Posterior cingulate gyrus (tissue), 11 donors: ENCODE results near the gene TFPT.

Experiments
- DNase-seq, 10 donors: peaks; one replicate each; pipeline versions ENCODE4 v3.0.0 to v3.0.0-alpha.2; 2020 to 2021; ENCODE audit warnings: mixed read lengths in 3 of 10
- intact Hi-C: fragments of 100-400 bp; cut with DNase I; formaldehyde crosslinking; loops from one replicate; pipeline ENCODE4 v1.15.1; 2023

TFPT gene

DNA sequence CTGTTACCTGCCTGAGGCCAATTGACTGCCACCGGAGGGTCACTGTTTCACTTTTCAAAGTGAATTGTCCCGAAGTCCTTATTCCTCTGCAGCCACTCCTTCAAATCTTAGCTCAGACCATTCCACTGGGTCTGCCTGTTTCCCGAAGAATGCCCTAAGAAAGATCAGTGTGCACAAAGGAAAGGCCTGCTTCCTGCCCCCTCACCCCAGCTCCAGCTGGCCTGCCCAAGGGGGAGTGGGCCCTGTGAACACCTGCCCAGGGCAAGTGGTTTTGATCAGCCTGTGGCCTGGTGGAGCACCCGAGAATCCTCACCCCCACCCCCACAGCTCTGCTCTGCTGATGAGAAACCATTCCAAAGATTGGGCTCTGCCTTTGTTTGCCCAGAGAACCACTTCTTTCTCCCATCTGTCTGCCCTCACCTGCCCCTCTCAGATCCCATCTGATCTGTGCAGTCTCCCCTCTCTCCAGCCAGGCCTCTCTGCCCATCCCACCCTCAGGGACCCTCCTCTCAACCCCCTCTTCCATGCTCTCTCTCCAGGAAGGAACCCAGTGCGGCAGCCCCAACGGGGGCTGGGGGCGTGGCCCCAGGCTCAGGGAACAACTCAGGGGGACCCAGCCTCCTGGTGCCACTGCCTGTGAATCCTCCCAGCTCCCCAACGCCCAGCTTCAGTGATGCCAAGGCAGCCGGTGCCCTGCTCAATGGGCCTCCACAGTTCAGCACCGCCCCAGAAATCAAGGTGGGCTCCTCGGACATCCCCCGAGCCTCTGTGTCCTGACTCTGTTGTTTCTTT, 33.8 kb upstream of the TFPT start:
- no peak for DNase-seq
- intact Hi-C loops = no loop called here

DNA sequence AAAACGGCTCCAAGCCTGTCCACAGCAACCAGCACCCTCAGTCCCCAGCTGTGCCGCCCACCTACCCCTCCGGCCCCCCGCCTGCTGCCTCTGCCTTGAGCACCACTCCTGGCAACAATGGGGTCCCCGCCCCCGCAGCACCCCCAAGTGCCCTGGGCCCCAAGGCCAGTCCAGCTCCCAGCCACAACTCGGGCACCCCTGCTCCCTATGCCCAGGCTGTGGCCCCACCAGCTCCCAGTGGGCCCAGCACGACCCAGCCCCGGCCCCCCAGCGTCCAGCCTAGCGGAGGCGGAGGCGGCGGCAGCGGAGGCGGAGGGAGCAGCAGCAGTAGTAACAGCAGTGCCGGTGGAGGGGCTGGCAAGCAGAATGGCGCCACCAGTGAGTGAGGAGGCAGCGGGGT, 32.7 kb upstream of the TFPT start:
- intact Hi-C loops = no loop called here
- DNase-seq = no peak

DNA sequence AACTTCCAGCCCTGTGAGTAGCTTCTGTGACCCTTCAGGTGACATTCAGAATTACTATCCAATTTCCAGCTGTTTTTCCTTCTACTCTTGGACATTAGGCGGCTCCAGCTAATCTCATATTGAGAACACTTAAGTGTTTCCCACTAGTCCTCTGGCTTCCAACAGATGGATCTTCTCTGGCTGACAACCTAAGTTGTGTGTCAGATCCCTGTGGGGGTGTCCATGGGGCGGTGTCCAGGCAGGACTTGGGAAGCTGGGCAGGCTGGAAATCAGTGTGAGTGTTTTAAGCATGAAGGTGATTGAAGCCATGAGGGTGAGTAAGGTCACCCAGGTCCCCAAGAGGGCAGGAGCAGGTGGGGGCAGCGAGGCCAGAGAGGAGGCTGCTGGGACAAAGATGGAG, 32.2 kb upstream of the TFPT start:
- no peak for DNase-seq
- intact Hi-C loops = no loop called here

DNA sequence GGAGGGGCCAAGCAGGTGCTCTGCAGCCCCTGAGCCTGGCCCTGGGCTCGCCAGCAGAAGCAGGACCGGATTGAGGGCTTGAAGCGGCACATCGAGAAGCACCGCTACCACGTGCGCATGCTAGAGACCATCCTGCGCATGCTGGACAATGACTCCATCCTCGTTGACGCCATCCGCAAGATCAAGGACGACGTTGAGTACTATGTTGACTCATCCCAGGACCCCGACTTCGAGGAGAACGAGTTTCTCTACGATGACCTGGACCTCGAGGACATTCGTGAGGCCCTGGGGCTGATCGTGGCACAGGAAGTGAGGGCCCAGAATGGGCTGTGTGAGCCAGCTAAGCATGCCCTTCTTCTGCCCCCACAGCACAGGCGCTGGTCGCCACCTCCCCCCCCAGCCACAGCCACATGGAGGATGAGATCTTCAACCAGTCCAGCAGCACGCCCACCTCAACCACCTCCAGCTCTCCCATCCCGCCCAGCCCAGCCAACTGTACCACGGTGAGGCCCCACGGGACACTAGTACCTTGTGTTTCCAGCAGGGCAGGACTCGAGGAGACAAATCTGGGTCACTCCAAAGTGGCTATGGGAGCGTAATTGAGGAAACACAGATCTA, 30.2 kb upstream of the TFPT start:
- intact Hi-C loops = no loop called here
- no peak for DNase-seq

DNA sequence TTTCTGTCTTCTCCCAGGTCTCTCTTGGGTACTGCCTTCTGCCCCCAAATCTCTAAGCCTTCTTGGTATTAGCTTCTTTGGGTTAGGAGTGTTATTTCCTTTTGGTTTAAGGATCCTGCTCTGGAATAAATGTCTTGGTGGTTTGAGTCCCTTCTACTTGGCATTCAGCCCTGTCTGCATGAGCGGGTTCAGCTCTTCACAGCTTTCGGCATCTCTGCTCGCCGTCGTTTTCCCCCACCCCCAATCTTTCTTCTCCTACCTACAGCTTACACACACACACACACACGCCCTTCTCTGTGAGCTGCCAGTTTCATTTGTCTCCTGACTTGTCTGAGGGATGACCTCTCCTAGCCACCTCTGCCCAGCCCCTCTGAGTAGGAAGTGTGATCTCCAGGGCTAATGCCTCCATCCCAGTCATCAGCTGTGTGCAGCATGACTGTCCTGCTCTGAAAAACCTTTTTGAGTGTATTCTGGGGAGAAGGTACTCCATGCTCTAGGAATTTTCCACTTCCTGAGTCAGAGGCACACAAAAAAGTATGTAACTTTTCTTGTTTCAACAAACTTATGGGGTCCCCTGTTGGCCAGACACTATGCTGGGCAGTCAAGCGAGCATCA, 26.8 kb upstream of the TFPT start:
- intact Hi-C loops = no loop called here
- no peak for DNase-seq

DNA sequence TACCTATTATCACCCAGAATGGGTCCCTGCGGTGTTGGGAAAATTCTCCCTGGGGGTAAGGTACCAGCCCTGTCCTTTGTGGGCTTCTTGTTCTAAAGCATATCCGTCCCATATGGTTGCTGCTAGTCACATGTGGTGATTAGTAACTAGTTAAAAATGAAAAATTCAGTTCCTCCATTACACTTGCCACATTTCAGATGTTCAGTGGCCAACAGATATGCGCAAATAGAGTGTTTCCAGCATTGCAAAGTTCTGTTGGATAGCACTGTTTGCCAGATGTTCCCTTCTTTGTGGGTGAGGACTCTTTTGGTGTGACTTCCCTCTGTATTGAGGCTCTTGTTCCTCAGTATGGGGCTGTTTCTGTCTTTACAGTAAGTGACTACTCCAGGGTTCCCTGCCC, 25.9 kb upstream of the TFPT start:
- DNase-seq = no peak
- intact Hi-C loops = no loop called here

DNA sequence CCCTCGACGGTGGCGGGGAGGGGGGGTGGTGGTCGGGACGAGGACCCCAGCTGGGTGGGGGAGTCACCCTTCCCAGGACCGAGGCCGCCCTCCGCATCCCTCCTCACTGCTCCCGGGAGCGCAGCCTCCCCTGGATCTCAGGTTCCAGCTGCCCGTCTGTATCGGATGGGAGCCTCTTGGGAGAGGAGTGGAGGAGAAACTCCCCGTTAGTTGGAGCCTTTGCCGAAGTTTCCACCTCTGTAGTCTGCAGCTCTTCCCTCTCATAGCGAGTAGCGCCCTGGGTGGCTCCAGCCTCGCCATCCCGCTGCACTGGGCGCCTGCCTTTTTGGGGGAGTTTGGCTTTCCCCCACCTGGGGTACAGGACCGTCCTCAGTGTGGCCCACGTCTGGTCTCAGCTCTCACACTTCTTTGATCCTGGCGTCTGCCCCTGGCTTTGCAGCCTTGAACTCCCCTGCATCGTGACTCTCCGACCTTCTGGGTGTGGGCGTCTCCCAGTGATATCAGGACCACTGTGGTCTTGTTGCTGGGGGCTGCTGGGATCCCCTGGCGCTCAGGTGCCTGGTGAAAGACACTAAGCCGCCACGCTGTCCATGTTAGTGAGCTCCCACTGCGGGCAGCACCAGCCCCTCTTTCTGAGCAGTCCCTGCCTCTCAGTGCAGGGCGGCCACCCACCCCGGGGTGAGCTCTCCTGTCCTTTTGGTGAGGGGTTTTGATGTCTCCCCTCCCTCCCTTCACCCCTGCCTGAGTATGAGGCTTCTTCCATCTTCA, 23.2 kb upstream of the TFPT start:
- no peak for DNase-seq
- intact Hi-C loops = no loop called here

DNA sequence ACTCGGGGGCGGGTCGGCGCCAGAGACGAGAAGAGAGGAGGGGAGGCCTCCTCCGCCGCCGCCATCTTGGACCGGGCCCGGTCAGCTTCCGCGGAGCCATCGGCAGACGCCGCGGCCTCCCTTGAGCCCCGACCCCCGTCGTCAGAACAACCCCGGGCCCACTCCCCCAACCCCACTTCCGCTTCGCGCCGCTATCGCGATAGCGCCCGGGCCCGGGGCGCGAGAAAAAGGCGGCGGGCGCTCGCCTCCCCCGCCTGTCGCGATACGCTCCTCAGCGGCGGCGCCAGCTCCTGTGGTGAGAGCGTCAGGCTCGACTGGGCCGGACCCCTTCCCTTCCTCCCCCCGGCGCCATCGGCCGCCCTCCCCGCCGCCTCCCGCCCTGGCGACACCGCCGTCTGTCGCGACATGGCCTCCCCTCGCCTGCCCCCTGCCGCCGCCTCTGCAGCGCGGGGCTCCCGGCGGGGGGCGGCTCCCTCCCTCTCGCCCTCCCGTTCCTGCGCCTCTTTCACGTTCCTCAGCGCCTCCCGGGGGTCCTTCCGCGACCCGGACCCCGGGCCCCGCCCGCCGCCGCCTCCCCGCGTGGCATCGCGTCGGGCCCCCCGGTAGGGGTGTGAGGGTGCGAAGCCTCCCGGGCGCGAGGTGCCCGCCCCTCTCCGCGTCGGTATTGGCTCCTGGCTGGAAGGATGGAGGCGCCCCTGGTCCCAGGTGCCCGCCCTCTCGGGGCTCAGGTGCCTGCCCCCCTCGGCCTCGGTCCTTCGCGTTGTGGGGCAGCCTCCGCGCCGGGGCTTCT, 22.4 kb upstream of the TFPT start, which contains the start of gene CNOT3:
CNOT3 (plus strand) TSS at position 64 of the 790 bp plus-strand sequence. CDS start 5,217 bp downstream, outside the sequence.
- intact Hi-C loops = loop anchor here (1.0 to 2.0 kb wide), 2 partner anchors 23 to 35 kb away; partner anchors contain the start of genes NDUFA3, PRPF31 and TFPT
- no peak for DNase-seq

DNA sequence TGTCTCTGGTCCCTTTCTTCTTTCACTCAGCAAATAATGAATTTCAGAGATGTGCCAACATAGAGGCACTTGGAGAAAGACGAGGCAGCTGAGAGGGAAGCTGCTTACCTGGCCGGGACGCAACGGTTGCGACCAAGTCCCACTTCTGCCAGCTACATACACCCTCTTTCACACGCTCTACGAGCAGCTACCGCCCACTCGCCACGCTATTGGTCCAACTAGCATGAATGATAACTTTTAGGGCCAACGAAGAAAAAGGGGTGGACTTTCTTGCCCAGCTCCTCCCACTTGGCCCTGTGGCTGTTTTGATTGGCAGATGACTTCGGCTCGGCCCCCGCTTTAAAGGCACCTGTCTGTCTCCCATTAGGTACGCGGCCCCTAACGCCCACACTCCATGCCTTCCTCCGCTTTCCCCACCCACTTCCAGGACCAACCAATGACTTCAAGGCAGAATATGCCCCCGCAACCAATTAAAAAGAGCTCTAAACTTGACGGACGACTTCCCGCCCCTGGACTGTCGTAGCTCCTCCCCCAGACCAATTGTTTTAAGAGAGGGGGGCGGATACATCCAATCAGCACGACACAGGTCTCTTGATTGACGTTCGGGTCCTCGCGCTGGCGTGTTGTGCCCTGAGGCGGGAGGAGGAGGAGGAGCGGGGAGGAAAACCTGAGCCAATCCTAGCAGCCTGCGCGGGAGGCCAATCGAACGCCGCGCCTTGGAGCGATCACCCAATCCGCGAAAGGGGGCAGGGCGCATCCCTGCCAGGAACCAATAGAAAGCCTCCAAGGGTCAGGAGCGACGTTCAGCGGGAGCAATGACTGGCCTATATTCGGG, 21.6 kb upstream of the TFPT start:
- intact Hi-C loops = loop anchor here (1.0 to 2.0 kb wide), 2 partner anchors 22 to 34 kb away; partner anchors contain the start of genes NDUFA3, PRPF31 and TFPT
- DNase-seq = peak; percentile 98 to 100 (median 99)

DNA sequence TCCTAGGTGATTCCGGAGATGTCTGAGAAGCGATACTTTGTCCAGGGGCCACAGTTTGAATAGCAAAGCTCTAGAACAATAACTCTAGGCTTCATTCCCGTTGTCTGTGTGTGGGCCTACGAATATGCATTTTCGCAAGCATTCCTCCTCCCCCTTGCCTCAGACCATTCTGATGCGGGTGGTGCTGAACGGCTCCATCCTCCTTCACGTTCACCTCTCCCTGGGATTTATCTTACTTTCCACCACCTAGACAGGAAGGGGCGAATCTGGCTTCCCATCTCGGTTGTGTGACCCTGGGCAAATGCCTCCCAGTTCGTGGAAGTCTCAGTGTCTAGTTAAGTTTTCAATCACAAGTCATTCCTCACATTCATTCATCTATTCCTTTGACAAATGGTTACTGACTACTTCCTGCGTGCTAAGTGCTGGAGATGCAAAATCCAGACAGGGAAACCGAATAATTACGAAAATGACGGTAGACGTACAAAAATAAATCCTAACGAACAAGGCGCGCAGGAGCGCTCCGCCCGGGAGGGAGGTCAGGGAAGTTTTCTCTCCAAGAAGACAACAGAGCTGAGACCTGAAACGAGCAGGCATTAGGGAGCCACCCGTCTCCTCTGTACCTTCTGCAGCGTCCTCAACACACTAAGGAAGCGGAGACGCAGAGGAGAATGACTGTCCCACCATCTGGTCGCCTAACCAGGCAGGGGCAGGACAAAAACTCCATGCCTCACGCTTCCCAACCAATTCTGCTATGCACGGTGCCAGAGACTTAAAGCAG, 20.8 kb upstream of the TFPT start:
- no peak for DNase-seq
- intact Hi-C loops = loop anchor here (2.0 kb wide), 1 partner anchor 33 kb away; the partner anchor contains the start of gene NDUFA3

DNA sequence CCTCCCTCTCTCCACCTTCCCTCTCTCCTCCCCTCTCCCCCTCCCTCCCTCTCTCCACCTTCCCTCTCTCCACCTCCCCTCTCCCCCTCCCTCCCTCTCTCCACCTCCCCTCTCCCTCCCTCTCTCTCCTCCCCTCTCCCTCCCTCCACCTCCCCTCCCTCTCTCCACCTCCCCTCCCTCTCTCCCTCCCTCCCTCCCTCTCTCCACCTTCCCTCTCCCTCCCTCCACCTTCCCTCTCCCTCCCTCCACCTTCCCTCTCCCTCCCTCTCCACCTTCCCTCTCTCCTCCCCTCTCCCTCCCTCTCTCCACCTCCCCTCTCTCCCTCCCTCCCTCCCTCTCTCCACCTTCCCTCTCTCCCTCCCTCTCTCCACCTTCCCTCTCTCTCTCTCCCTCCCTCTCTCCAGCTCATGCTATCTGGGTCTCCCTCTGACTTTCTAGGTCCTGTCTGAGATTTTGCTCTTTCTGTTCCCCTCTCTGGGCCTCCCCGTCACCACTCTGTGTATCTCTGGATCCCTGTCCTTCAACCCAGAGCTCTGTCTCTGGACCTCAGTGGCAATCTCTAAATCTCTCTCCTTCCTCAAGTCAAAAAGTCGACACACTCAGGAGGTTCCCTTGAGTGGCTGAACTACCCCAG, 18.6 kb upstream of the TFPT start:
- intact Hi-C loops = no loop called here
- no peak for DNase-seq

DNA sequence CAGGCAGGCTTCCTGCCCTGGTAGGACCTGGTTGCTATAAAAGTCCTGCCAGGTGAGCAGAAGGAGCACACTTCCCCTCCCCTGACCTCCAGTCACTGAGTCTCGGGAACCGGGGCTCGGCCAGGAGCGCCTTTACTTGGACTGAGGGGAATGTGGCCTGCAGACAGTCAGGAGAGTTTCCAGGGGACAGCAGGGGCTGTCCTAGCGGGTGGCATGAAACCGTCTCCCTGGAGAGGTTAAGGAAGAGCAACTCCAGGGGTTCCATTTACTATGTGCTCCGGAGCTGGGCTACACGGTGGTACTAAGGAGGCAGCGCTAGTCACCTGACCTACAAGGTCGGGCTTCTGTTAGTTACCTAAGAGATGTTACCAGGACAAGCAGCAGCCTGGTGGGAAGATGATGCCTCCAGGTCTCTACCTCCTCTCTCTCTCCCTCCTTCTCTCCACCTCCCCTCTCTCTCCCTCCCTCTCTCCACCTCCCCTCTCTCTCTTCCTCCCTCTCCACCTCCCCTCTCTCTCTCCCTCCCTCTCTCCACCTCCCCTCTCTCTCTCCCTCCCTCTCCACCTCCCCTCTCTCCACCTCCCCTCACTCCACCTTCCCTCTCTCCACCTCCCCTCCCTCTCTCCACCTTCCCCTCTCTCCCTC, 18.0 kb upstream of the TFPT start:
- no peak for DNase-seq

DNA sequence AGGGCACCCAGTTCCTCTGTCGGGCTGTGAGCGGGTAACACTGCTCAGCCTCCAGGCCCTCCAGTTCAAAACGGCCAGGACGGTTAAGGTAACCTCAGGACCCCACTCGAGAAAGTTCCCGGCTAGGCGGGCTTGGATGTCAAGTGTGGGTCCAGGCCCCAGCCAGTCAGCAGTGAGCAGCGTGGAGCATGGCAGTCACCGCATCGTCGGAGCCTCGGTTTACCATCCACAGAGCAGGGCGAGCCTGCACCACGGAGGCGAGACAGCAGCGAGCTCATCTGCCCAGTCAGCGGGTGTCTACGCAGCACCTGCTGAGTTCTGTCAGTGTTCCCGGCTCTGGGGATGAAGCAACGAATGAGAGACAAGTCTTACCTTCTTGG, 14.2 kb upstream of the TFPT start:
- peak in 1 of 10 donors; percentile 60 for DNase-seq

More for the DNA sequence above, 18.0 kb upstream of the TFPT start:
- intact Hi-C loops = no loop called here

DNA sequence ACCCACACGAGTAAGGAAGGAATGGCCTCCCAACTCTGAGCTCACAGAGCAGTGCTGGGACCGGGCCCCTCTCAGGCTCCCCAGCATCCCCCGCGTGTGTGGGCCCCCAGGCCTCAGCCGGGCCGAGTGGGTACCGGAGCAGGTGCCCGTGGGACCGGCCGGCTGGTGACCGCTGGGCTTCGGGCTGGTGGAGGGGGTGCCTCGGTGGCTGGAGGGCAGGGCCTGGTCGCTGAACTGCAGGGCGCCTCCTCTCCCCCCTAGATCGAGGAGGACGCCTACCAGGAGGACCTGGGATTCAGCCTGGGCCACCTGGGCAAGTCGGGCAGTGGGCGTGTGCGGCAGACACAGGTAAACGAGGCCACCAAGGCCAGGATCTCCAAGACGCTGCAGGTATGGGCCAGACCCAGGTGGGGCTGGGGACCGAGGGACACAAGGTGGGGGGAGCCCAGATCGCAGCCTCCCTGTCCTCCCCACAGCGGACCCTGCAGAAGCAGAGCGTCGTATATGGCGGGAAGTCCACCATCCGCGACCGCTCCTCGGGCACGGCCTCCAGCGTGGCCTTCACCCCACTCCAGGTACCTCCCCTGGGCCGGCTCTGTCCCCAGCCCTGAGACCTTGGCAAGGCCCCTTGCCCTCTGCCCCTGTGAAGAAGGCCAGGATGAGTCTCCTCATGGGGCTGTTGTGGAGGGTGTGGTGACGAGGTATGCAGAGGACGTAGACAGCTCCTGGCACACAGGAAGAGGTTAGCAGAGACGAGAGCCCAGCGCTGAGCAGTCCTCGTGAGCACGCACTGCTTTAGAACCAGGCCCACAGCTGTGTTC, 13.5 kb upstream of the TFPT start:
- peak in 1 of 10 donors; percentile 75 for DNase-seq
- intact Hi-C loops = no loop called here

More for the DNA sequence above, 14.2 kb upstream of the TFPT start:
- intact Hi-C loops = no loop called here

DNA sequence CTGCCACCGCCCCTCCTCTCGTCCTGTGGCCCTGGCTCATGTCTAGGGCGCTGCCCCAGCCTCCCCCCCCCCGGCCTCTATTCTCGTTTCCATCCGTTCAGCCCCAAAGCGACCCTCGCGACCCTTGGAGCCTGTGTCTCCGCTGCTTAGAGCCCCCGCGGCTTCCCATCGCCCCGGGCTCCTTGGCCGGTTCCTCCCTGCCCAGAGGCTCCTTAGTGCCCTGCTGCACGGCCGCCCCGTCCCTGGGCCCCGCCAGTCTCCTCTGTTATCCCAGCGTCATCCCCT, 12.9 kb upstream of the TFPT start:
- intact Hi-C loops = no loop called here
- DNase-seq = no peak

DNA sequence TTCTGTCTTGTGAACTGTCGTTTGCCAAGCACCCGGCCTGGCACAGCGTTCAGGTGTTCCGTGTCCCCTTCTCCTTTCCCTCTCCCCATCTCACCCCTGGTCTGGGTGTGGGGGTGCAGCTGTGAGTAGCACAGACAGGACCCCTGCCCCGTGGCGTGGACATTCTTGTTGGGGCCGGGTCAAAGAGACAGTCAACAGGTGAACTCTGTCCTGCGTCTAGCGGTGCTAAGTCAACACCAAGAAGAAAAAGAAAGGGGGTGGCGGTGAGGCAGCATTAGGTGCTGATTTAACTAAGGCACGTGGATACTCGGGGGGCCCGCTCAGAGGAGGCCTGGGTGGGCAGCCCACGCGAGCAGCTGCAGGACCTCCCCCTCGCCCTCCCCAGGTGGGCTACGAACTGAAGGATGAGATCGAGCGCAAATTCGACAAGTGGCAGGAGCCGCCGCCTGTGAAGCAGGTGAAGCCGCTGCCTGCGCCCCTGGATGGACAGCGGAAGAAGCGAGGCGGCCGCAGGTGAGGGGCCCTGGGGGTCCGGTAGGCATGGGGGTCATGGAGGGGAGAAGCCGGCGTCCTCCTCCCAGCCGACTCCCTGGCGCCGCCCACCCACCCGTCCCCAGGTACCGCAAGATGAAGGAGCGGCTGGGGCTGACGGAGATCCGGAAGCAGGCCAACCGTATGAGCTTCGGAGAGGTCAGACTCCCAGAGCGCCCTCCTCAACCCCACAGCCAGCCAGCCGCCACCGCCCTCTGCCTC, 12.4 kb upstream of the TFPT start:
- DNase-seq = no peak
- intact Hi-C loops = no loop called here
